Measurements from ENCODE around the gene KRTAP1-5.
"Not testable (repeated sequence)": the region's sequence is repeated elsewhere in the genome, so short reads cannot be mapped to it uniquely, and the experiment has no call there.

KRTAP1-5 gene, protein sequence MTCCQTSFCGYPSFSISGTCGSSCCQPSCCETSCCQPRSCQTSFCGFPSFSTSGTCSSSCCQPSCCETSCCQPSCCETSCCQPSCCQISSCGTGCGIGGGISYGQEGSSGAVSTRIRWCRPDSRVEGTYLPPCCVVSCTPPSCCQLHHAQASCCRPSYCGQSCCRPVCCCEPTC

DNA sequence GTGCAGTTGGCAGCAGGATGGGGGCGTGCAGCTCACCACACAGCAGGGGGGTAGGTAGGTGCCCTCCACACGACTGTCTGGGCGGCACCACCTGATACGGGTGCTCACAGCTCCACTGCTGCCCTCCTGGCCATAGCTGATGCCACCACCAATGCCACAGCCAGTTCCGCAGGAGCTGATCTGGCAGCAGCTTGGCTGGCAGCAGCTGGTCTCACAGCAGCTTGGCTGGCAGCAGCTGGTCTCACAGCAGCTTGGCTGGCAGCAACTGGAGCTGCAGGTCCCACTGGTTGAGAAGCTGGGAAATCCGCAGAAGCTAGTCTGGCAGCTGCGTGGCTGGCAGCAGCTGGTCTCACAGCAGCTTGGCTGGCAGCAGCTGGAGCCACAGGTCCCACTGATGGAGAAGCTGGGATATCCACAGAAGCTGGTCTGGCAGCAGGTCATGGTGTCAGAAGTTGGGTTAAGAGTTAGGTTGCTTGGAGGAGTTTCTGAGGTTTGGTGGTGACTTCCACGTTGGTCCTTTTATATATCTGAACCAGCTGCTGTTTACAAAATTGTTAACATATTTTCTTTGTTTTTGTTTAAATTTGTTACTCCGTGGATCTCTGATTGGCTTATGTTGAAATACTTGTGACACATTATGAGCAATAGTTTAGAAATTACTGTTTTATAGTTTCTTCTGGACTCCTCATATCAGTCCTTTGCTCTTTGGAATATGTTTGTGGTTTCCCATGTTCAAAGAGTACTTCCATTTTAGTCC, at the start of gene KRTAP1-5:
TSS of gene KRTAP1-5 (minus strand) at position 494 of the 757 bp plus-strand sequence. CDS start at position 441, 53 bp downstream.
- no peak for DNase-seq

DNA sequence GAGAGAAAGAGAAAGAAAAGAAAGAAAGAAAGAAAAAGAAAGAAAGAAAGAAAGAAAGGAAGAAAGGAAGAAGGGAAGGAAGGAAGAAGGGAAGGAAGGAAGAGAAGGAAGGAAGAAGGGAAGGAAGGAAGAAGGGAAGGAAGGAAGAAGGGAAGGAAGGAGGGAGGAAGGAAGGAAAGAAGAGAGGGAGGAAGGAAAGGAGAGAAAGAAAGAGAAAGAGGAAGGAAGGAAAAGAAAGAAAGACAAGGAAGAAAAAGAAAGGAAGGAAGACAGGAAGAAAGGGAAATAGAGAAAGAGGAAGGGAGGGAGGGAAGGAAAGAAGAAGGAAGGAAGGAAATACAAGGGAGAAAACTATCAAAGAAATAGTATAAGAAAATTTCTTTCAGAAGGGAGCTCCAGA, 49.8 kb upstream of the KRTAP1-5 start:
- DNase-seq = no peak

DNA sequence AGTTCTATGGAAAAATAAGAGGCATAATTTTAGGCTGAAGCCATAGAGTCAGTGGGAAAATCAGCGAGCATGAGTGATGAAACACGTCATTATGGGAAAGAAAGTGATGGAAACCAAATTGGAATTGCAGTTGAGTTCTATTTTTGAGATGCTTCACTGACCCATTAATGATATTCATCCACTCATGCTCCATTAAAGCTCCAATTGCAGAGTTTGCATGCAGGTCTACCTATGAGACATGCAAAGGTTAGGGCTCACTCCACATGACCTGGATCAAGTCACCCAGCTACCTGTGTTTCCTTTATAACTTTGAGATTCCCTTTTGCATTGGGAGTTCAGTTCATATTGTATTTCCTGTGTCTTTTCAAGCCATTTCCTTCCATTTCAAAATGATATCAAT, 46.7 kb upstream of the KRTAP1-5 start:
- no peak for DNase-seq

DNA sequence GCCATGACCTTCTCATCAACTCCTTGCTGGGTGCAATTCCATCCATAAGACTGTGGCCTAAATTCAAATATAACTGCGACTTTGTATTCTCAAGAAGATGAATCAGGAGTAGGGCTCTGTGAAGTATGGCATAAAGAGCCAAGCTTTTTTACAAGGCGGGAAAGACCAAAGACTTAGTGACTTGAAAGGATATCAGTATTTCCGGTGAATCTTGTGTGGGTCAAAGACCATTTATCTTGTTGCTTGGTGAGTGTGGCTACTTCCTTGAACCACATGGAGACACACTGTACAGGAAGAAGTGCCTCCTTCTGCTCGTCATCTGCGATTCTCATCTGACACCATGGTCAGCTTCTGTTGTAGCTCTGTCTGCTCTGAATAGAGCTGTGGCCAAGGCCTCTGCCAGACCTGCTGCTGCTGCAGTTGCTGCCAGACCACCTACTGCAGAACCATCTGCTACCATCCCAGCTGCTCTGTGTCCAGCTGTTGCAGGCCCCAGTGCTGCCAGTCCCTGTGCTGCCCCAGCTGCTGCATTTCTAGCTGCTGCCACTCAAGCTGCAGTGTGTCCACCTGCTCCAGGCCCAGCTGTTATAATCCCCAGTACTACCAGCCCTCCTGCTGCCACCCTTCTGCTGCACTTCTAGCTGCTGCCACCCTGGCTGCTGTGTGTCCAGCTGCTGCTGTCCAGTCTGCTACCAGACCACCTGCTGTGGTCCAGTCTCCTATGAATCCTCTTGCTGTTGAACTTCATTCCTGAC, 44.8 kb upstream of the KRTAP1-5 start:
- no peak for DNase-seq

DNA sequence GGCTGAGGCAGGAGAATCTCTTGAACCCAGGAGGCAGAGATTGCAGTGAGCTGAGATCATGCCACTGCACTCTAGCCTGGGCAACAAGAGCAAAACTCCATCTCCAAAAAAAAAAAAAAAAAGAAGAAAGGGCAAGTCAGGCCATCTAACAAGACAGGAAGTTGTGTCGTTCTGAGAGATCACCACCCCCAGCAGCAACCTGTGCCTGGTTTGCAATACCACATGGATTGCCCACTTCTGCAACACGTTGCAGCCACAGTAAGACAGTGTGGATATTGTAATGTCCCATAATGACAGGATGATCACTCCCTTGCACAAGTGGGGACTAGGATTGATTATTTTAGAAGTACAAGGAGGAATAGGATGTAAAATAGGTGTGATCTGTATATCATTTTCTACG, 42.0 kb upstream of the KRTAP1-5 start:
- no peak for DNase-seq

DNA sequence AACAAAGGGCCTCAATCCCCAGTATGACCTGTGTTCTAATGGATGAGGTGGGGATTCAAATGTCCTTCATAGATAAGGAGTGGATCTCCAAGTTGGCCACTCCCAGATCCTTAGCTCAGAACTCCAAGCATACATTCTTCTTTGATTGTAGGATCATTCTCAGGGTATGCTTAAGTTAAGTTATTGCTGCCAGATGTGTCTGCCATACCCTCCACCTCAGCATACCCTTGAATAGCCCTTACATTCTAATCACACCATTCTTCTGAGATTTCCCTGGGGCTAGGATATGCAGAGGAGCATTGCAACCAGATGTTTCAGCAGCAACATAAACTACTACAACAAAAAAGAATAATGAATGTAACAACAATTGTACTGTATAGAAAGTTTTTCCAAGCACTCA, 40.3 kb upstream of the KRTAP1-5 start:
- DNase-seq = no peak

DNA sequence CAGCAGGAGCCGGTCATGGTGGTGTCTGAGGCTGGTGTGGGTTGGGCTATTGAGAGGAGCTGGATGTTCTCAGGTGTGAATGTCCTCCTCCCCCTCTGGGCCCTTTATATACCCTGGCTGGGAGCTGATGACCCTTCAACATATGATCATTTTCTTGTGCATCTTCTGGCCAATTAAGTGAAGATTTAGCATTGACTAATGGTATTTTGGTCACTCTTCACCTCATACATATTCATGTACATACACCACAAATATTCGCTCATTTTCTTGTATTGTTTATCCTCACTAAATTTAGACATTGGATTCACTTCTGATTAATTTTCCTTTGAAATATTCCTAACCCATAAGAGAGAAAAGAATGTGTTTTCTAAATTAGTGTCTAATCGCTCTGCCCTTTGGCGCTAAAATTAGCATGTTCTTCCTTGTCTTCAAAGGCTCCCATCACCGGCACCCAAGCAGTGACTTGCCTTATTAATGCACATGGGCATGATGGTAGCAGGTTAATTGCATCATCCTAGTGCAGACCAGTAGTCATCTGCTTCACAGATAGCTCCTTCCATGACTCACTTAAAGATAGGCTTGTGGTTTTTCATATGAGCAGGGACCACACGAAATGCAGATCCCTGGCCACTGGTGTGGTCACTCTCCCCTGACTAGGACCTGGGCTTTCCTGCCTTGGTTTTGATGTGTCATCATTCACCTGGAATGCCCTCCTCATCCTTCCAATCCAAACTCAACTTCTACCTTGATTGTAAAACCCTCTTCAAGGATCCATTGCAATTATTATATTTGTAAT, 39.0 kb upstream of the KRTAP1-5 start, which contains the start of gene KRTAP2-4:
TSS of gene KRTAP2-4 (minus strand) at position 51 of the 796 bp plus-strand sequence. CDS start at position 17, 34 bp downstream.
- DNase-seq = no peak

DNA sequence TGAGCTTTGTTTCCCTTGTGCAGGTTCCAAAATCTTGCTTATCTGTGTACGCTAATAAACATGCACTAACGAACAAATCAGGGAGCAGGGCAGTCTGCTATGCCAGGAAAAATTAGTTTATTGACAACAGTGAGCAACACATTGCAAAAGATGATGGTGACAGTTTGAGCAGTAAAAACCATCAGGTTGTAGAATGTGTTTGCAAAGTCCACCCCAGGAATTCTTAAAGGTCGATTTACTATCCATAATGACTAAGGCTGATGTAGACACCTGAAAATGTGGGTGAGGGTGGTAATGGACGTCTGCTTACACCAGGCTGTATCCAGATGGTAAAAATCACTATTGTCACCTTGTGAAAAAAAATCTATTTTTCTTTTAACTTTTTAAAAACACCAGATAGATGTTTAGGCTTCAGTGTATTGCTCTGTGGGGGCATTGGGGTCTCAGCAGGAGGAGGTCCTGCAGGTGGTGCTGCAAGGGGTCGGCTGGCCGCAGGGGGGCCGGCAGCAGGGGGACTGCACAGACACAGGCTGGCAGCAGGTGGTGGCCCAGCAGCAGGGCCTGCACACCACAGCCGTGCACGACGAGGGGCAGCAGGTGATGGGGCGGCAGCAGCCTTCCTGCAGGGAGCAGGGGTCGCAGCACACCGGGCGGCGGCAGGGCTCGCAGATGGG, 38.1 kb upstream of the KRTAP1-5 start:
- DNase-seq = not testable (repeated sequence)

DNA sequence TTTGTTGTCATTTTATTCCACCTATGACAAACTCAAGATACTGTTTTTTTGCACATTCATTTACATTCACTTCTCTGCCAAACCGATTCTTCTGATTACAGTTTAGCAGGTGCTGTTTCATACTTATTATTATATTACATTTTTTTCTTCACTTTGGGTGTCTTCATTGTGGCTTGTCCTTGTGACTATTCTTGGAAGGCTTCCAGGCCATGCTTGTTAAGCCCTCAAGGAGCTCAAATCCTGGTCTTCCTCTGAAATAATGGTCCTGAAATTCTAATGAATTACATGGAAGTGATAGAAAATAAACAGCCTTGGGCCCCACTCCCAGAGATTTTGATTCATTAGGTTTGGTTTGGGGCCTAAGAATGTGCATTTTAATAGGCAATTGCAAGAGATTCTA, 37.3 kb upstream of the KRTAP1-5 start:
- DNase-seq = no peak

DNA sequence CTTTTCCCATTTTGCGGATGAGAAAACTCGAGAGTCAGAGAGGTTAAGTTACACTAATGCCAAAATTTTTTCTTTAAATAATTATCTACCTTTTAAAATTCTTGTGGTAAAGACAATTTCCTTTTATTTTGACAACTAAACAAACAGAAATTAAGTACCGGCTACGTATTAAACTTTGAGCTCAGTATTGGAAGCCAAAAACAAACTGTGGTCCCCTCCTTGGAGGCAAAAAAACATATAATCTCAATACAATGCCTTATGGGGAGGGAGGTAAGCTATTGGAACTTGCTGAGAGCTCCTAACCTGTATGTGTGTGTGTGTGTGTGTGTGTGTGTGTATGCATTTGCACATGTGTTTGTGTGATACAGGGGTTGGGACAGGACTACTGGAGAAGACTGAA, 36.4 kb upstream of the KRTAP1-5 start:
- DNase-seq = no peak

DNA sequence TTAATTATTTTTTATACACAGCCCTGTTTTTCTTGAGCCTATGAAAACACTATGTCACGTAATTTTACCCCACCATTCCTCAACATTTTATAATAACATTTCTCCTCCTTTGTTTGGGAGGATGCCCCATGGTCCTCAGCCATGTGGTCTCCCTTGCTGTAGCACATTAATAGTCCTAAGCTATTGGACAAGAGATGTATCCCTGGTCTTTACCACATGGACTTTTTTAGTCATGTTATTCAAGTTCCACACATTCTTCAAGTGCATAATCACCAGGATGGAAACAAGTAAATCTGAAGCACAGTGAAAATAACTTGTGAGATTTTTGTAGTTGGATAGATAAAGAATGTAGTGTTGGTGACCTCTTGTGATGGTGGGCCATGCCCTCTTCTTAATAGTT, 35.0 kb upstream of the KRTAP1-5 start:
- no peak for DNase-seq

DNA sequence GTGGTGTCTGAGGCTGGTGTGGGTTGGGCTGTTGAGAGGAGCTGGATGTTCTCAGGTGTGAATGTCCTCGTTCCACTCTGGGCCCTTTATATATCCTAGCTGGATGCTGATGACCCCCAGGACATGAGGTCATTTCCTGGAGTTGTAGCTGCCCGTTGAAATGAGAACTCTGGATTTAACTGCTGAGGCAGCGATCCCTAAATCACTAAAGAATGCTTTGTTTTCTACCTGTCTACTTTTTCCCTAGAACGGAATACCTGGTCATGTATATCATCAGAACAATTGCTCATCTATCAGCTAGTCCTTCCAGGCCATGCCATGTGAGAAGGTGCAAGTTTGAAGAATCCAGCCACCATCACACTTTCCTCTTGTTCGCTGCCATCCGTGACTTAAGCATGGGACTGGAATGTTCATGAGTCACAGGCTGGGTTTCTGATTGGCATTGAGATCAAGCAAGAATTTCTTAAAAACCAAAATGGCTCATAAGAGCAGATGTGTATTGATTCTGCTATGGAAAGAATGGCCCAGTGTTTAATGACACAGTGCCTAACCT, 33.1 kb upstream of the KRTAP1-5 start, which contains the start of gene KRTAP2-3:
TSS of gene KRTAP2-3 (minus strand) at position 63 of the 553 bp plus-strand sequence. CDS start 64 bp downstream, outside the sequence.
- DNase-seq = no peak

DNA sequence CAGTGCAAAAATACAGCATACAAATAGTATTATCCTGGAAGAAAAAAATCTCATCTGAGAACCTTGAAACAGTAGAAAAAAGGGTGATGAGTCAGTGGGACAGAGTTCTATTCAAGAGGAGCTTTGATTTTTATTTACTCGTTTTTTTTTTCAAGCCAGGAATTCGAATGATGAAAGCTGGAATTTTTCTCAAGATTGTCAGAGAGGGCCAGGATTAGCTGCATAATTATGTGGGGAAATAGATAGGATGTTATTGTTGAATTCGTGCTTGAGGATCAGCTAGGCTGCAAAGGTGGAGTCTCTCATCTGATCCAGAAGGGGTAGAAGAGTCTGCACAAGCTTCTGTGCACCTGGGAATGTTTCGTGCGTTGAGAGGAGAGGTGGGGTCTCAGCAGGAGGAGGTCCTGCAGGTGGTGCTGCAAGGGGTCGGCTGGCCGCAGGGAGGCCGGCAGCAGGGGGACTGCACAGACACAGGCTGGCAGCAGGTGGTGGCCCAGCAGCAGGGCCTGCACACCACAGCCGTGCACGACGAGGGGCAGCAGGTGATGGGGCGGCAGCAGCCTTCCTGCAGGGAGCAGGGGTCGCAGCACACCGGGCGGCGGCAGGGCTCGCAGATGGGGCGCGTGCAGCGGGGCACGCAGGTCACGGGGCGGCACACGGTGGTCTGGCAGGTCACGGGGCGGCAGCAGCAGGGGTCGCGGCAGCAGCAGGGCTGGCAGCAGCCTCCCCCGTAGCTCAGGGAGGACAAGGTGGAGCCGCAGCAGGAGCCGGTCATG, 32.5 kb upstream of the KRTAP1-5 start:
- DNase-seq = not testable (repeated sequence)

DNA sequence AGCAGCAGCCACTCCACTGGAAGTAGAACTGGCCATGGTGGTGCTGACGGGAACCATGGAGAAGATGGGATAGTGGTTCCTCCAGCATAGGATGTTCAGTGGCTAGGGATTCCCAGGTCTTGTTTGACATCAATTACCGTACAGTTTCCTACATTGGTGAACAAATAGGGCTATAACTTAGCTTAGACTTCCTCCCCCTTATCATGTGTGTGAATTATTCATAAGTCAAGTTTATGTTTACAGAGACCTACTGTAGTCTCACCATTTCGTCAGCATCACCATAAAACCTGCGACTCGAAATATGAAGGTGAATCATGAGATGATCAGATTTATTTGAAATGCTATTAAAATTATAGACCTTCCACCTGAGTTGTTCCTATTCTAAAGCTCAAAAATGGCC, 31.7 kb upstream of the KRTAP1-5 start:
- DNase-seq = no peak

DNA sequence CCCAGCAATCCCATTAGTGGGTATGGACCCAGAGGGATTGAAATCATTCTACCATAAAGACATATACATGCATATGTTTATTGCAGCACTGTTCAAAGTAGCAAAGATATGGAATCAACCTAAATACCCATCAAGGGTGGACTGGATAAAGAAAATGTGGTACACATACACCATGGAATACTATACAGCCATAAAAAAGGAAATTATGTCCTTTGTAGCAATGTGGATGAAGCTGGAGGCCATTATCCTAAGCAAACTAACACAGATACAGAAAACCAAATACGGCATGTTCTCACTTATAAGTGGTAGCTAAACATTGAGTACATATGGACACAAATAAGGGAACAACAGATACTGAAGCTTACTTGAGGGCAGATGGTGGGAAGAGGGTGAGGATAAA, 30.5 kb upstream of the KRTAP1-5 start:
- no peak for DNase-seq

DNA sequence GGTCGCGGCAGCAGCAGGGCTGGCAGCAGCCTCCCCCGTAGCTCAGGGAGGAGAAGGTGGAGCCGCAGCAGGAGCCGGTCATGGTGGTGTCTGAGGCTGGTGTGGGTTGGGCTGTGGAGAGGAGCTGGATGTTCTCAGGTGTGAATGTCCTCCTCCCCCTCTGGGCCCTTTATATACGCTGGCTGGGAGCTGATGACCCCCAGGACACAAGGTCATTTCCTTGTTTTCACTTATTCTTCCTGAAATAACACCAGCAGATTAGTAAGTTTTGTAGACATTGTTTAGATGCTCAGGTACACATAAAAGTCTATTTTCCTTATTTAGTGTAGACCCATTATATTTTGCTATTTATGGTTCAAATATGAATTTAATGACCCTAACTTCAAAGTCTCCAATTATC, 28.1 kb upstream of the KRTAP1-5 start, which contains the start of gene KRTAP2-2:
TSS of gene KRTAP2-2 (minus strand) at position 101 of the 400 bp plus-strand sequence. CDS start at position 82, 19 bp downstream.
- not testable (repeated sequence) for DNase-seq

DNA sequence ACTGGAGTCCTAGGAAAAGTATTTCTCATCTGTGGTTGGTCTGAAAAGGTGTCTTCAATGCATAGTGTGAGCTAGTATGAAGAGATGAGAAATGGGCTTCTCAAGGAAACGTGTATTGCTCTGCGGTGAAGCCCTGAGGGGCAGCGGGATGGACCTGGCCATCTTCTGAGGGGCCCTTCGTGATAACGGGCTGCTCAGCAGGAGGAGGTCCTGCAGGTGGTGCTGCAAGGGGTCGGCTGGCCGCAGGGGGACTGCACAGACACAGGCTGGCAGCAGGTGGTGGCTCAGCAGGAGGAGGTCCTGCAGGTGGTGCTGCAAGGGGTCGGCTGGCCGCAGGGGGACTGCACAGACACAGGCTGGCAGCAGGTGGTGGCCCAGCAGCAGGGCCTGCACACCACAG, 27.5 kb upstream of the KRTAP1-5 start:
- DNase-seq = not testable (repeated sequence)

DNA sequence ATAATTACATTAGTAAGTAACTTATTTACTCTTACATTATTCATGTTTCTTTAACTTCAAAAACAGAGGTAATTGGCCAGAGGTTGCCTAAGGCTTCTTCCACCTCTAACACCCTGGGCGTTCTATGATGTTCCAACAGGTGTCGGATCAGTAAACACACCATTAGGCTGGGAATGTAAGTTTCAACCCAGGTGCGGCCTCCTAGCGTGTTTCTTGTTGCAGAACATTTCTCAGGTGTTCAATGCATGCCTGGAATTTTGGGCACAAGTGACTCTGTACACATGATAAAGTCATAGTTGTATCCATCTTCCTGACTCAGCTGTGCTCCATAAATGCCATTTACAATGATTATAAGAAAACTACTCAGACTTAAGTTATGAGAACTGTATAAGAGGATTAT, 27.0 kb upstream of the KRTAP1-5 start:
- DNase-seq = no peak

DNA sequence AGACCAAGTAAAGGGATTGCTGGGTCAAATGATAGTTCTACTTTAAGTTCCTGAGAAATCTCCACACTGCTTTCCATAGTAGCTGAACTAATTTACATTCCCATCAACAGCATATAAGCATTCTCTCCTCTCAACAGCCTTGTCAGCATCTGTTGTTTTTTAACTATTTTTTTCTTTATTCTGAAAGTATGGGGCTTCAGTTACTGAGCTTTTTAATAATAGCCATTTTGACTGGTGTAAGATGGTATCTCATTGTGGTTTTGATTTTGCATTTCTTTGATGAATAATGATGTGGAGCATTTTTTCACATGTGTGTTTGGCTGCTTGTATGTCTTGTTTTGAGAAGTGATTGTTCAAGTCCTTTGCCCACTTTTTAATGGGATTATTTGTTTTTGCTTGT, 25.6 kb upstream of the KRTAP1-5 start:
- no peak for DNase-seq

DNA sequence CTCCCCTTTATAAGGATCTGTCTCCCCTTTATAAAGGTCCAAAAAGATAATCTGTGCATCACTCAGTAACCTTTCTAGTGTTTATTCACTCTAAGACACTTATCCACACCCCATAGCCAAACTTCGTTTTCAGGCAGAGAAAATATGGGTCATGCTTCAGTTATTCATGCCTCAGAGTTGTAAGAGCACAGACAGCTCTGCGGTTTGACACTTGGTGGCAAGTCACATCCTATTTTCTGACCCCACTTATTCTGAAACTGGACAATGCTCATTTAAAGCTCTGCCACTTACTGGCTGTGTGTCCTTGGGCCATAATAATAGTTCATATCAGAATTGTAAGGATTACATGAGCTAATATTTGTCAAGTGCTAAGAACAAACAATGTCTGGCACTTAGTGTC, 22.1 kb upstream of the KRTAP1-5 start:
- DNase-seq = no peak

DNA sequence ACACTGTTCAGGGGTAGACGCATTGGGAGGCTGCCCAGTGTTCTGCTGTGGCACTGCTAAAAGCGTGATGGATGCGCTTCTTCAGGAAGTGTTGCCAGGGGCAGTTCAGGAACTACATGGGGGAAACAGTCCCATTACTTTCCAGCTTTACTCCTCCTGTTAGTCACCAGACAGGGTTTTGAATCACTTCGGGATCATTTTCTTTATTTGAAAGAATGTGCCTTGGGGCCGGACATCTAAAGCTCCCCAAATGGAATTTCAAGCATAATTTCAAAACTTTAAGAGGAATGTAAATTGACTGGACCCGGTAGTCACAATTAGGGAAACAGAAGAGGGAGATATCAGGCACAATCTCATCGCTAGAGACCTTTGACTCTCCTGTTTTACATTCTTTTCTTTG, 21.4 kb upstream of the KRTAP1-5 start:
- no peak for DNase-seq

Data from stimulated activated CD4-positive, alpha-beta T cell treated with anti-CD3 and anti-CD28 coated beads, Interleukin-15, amount 100 ng/mL, for 24 hours (primary cell).